WTC11 (cell line): ENCODE measurements around the gene PPAN. TPM values are rescaled to one million over a fixed set of nuclear protein-coding genes. Genes with fewer than 3 reads are reported as not detected.

Experiments used
- ATAC-seq: fragments of 200-7000 bp; cut with Tn5 transposase; 2 replicates; pipeline ENCODE4 v1.10.0; 2021; ENCODE audit warnings: mild to moderate bottlenecking, moderate library complexity
- CTCF ChIA-PET: fragments of 300-600 bp; sonication (Branson Sonifier 250); formaldehyde crosslinking; loops from one replicate; lab custom pipeline; 2021; ENCODE audit warnings: antibody characterized with exemption; lab: Charles Lee
- POLR2A ChIA-PET: fragments of 350-600 bp; sonication (Branson Sonifier 250); formaldehyde crosslinking; loops from one replicate; lab custom pipeline; 2021; ENCODE audit warnings: antibody characterized with exemption; lab: Charles Lee
- DNase-seq: peaks from one replicate; pipeline ENCODE4 v3.0.0; 2021; ENCODE audit warnings: low spot score
- H3K27ac Mint-ChIP-seq: 2 replicates; pipeline ENCODE4 v1.8.0; 2021; ENCODE audit warnings: mixed read lengths
- H3K27me3 Mint-ChIP-seq: 2 replicates; pipeline ENCODE4 v1.8.0; 2021; ENCODE audit warnings: low read depth, mild to moderate bottlenecking, moderate library complexity, mixed read lengths
- H3K36me3 Mint-ChIP-seq: 2 replicates; pipeline ENCODE4 v1.8.0; 2021; ENCODE audit warnings: mixed read lengths
- H3K4me1 Mint-ChIP-seq: 2 replicates; pipeline ENCODE4 v1.8.0; 2022; ENCODE audit warnings: mixed read lengths
- H3K4me3 Mint-ChIP-seq: 2 replicates; pipeline ENCODE4 v1.8.0; 2021; ENCODE audit warnings: mild to moderate bottlenecking, moderate library complexity, mixed read lengths
- H3K9me3 Mint-ChIP-seq: 2 replicates; pipeline ENCODE4 v1.8.0; 2021; ENCODE audit warnings: mixed read lengths
- AR ChIP-seq: fragments of 250-450 bp; sonication (Bioruptor Pico); IDR thresholded peaks from 2 replicates; pipeline ENCODE4 v1.9.0; 2021; ENCODE audit warnings: mild to moderate bottlenecking
- CBFB ChIP-seq: sonication (generic); formaldehyde crosslinking; IDR thresholded peaks from 2 replicates; pipeline ENCODE4 v1.8.1; 2022; ENCODE audit warnings: mild to moderate bottlenecking, low read depth, missing genetic modification reagents
- CREM ChIP-seq: sonication (generic); formaldehyde crosslinking; IDR thresholded peaks from 2 replicates; pipeline ENCODE4 v1.8.1; 2022; ENCODE audit warnings: mild to moderate bottlenecking, missing genetic modification reagents, moderate library complexity
- ETV6 ChIP-seq: sonication (generic); formaldehyde crosslinking; IDR thresholded peaks from 2 replicates; pipeline ENCODE4 v1.8.1; 2022; ENCODE audit warnings: mild to moderate bottlenecking, missing genetic modification reagents
- GRHL2 ChIP-seq: fragments of 250-450 bp; sonication (Bioruptor Pico); IDR thresholded peaks from 2 replicates; pipeline ENCODE4 v1.8.0; 2022; ENCODE audit warnings: mild to moderate bottlenecking, moderate library complexity; ENCODE audit not compliant: insufficient replicate concordance, severe bottlenecking
- GTF2I ChIP-seq: fragments of 250-450 bp; sonication (Bioruptor Pico); conservative IDR thresholded peaks from 2 replicates; pipeline ENCODE4 v1.4.0; 2021; ENCODE audit warnings: mild to moderate bottlenecking
- HMGA2 ChIP-seq: fragments of 250-450 bp; sonication (Bioruptor Pico); IDR thresholded peaks from 2 replicates; pipeline ENCODE4 v1.4.0; 2021; ENCODE audit warnings: mild to moderate bottlenecking, moderate library complexity
- NFE2L1 ChIP-seq: sonication (generic); formaldehyde crosslinking; IDR thresholded peaks from 2 replicates; pipeline ENCODE4 v1.8.1; 2023; ENCODE audit warnings: missing genetic modification reagents
- NFYB ChIP-seq: sonication (generic); formaldehyde crosslinking; conservative IDR thresholded peaks from 2 replicates; pipeline ENCODE4 v1.8.0; 2022; ENCODE audit warnings: low read depth, missing genetic modification reagents
- RELA ChIP-seq: sonication (generic); formaldehyde crosslinking; IDR thresholded peaks from 2 replicates; pipeline ENCODE4 v1.8.1; 2022; ENCODE audit warnings: missing genetic modification reagents, mild to moderate bottlenecking, borderline replicate concordance
- SMAD4 ChIP-seq: sonication (generic); formaldehyde crosslinking; IDR thresholded peaks from 2 replicates; pipeline ENCODE4 v1.8.0; 2022; ENCODE audit warnings: mild to moderate bottlenecking, missing genetic modification reagents
- SP1 ChIP-seq: sonication (generic); formaldehyde crosslinking; conservative IDR thresholded peaks from 2 replicates; pipeline ENCODE4 v1.8.1; 2022; ENCODE audit warnings: missing genetic modification reagents
- TEAD4 ChIP-seq: sonication (generic); formaldehyde crosslinking; IDR thresholded peaks from 2 replicates; pipeline ENCODE4 v1.8.0; 2022; ENCODE audit warnings: mild to moderate bottlenecking, missing genetic modification reagents
- TP53 ChIP-seq: sonication (generic); formaldehyde crosslinking; IDR thresholded peaks from 2 replicates; pipeline ENCODE4 v1.8.1; 2023; ENCODE audit warnings: mild to moderate bottlenecking, missing genetic modification reagents
- ZNF219 ChIP-seq: sonication (generic); formaldehyde crosslinking; IDR thresholded peaks from 2 replicates; pipeline ENCODE4 v1.8.0; 2023; ENCODE audit warnings: missing genetic modification reagents, mild to moderate bottlenecking, borderline replicate concordance
- ZNF232 ChIP-seq: sonication (generic); formaldehyde crosslinking; IDR thresholded peaks from 2 replicates; pipeline ENCODE4 v1.8.0; 2022; ENCODE audit warnings: mild to moderate bottlenecking, missing genetic modification reagents
- total RNA-seq: library from RNA; stranded (reverse); gene quantifications from 3 replicates; pipeline ENCODE4 v1.2.3, GENCODE V29; 2021
- TF ChIP-seq, protein P1 (sequence below): sonication (generic); formaldehyde crosslinking; IDR thresholded peaks from 2 replicates; pipeline ENCODE4 v1.8.0; 2022; ENCODE audit warnings: missing genetic modification reagents
- TF ChIP-seq, protein P2 (sequence below): sonication (generic); formaldehyde crosslinking; IDR thresholded peaks from 2 replicates; pipeline ENCODE4 v1.8.1; 2023; ENCODE audit warnings: mild to moderate bottlenecking, moderate library complexity, missing genetic modification reagents
- TF ChIP-seq, protein P3 (sequence below): sonication (generic); formaldehyde crosslinking; IDR thresholded peaks from 2 replicates; pipeline ENCODE4 v1.8.1; 2023; ENCODE audit warnings: mild to moderate bottlenecking, missing genetic modification reagents, moderate library complexity
- TF ChIP-seq, protein P4 (sequence below): sonication (generic); formaldehyde crosslinking; IDR thresholded peaks from 2 replicates; pipeline ENCODE4 v1.8.1; 2022; ENCODE audit warnings: low read depth, missing genetic modification reagents, borderline replicate concordance

Gene PPAN
- total RNA-seq, 1 experiment from 2014 or later, result 83.7 TPM

DNA sequence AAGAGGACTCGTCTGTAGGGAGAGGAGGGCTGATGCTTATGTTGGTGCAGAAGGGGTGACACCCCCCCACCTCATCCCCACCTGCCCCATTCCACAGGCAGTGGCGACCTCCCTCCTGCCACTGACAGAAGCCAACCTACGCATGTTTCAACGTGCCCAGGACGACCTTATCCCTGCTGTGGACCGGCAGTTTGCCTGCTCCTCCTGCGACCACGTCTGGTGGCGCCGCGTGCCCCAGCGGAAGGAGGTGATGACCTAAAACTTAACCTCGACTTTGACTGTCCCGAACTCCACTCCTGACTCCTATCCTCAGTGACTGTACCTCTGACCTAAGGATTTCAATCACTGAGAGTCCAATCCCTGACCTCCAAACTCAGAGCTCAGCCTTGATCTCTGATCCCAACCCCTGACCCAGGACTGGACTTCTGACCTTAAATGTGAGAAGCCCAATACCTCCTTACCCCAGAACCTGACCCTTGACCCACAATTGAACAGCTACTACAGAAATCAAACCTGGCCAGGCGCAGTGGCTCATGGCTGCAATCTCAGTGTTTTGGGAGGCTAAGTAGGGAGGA, 16.3 kb upstream of the PPAN start (continued):
- TF ChIP-seq, protein P1, sequence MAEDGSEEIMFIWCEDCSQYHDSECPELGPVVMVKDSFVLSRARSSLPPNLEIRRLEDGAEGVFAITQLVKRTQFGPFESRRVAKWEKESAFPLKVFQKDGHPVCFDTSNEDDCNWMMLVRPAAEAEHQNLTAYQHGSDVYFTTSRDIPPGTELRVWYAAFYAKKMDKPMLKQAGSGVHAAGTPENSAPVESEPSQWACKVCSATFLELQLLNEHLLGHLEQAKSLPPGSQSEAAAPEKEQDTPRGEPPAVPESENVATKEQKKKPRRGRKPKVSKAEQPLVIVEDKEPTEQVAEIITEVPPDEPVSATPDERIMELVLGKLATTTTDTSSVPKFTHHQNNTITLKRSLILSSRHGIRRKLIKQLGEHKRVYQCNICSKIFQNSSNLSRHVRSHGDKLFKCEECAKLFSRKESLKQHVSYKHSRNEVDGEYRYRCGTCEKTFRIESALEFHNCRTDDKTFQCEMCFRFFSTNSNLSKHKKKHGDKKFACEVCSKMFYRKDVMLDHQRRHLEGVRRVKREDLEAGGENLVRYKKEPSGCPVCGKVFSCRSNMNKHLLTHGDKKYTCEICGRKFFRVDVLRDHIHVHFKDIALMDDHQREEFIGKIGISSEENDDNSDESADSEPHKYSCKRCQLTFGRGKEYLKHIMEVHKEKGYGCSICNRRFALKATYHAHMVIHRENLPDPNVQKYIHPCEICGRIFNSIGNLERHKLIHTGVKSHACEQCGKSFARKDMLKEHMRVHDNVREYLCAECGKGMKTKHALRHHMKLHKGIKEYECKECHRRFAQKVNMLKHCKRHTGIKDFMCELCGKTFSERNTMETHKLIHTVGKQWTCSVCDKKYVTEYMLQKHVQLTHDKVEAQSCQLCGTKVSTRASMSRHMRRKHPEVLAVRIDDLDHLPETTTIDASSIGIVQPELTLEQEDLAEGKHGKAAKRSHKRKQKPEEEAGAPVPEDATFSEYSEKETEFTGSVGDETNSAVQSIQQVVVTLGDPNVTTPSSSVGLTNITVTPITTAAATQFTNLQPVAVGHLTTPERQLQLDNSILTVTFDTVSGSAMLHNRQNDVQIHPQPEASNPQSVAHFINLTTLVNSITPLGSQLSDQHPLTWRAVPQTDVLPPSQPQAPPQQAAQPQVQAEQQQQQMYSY (CRISPR knock-in tag), result no peak
- no peak for TF ChIP-seq TEAD4 (CRISPR knock-in tag)
- TF ChIP-seq HMGA2, result no peak
- no peak for TF ChIP-seq GRHL2
- TF ChIP-seq, all 79 proteins: peak for 0

- Mint-ChIP-seq H3K4me1 (peaks cover 4% of the 10 kb centered on the region; the same call in 1 of the 2 replicates), H3K9me3 (no peaks in the 10 kb centered on the region), H3K4me3 (no peak overlapping the region), H3K27me3 (peaks cover 31% of the 10 kb centered on the region), H3K27ac (no peak overlapping the region), H3K36me3 (peaks cover 14% of the 10 kb centered on the region)
- POLR2A ChIA-PET, result no interaction called here
- no peak for ATAC-seq
- TF ChIP-seq NFE2L1 (CRISPR knock-in tag) (no peak), RELA (CRISPR knock-in tag) (no peak), AR (CRISPR knock-in tag) (no peak), CBFB (CRISPR knock-in tag) (no peak), ETV6 (no peak), TP53 (CRISPR knock-in tag) (no peak), CREM (CRISPR knock-in tag) (no peak), SMAD4 (CRISPR knock-in tag) (no peak), NFYB (CRISPR knock-in tag) (no peak), SP1 (CRISPR knock-in tag) (no peak), GTF2I (CRISPR knock-in tag) (no peak), ZNF232 (no peak), ZNF219 (CRISPR knock-in tag) (no peak)
- TF ChIP-seq, protein P2, sequence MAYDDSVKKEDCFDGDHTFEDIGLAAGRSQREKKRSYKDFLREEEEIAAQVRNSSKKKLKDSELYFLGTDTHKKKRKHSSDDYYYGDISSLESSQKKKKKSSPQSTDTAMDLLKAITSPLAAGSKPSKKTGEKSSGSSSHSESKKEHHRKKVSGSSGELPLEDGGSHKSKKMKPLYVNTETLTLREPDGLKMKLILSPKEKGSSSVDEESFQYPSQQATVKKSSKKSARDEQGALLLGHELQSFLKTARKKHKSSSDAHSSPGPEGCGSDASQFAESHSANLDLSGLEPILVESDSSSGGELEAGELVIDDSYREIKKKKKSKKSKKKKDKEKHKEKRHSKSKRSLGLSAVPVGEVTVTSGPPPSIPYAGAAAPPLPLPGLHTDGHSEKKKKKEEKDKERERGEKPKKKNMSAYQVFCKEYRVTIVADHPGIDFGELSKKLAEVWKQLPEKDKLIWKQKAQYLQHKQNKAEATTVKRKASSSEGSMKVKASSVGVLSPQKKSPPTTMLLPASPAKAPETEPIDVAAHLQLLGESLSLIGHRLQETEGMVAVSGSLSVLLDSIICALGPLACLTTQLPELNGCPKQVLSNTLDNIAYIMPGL, result no peak
- TF ChIP-seq, protein P3, sequence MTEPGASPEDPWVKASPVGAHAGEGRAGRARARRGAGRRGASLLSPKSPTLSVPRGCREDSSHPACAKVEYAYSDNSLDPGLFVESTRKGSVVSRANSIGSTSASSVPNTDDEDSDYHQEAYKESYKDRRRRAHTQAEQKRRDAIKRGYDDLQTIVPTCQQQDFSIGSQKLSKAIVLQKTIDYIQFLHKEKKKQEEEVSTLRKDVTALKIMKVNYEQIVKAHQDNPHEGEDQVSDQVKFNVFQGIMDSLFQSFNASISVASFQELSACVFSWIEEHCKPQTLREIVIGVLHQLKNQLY (CRISPR knock-in tag), result no peak
- TF ChIP-seq, protein P4, sequence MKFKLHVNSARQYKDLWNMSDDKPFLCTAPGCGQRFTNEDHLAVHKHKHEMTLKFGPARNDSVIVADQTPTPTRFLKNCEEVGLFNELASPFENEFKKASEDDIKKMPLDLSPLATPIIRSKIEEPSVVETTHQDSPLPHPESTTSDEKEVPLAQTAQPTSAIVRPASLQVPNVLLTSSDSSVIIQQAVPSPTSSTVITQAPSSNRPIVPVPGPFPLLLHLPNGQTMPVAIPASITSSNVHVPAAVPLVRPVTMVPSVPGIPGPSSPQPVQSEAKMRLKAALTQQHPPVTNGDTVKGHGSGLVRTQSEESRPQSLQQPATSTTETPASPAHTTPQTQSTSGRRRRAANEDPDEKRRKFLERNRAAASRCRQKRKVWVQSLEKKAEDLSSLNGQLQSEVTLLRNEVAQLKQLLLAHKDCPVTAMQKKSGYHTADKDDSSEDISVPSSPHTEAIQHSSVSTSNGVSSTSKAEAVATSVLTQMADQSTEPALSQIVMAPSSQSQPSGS (CRISPR knock-in tag), result no peak
- no peak for DNase-seq
- CTCF ChIA-PET, result interaction anchor here (1.6 kb wide), 1 partner anchor 8 kb away, joined by 6 read pairs; no protein-coding TSS in a partner anchor
Measured at GRCh38 chr19:10091370-10091687, 14.8 kb upstream of the PPAN start.
